OCI-LY3 (cell line): ENCODE results near the gene KHNYN.
"Not testable (repeated sequence)": the region's sequence is repeated elsewhere in the genome, so short reads cannot be mapped to it uniquely, and the experiment has no call there.

ENCODE experiments used
- H2AFZ ChIP-seq: fragments of 200-600, 300-600 bp; shearing (Covaris generic); 2 replicates; pipeline ENCODE4 v1.6.0; 2014; ENCODE audit warnings: antibody characterized with exemption, low read depth, low read length
- H3K27ac ChIP-seq: fragments of 200-600, 300-600 bp; sonication (generic); 2 replicates; pipeline ENCODE4 v1.5.1; 2014; ENCODE audit warnings: mild to moderate bottlenecking, low read length, moderate library complexity, mixed read lengths
- H3K27me3 ChIP-seq: fragments of 200-600, 300-600 bp; sonication (generic); 2 replicates; pipeline ENCODE4 v1.6.1; 2014; ENCODE audit warnings: low read depth, low read length, mixed read lengths
- H3K36me3 ChIP-seq: fragments of 200-600, 300-600 bp; sonication (generic); replicated peaks from 2 replicates; pipeline ENCODE3; 2014; ENCODE audit warnings: low read depth, low read length, mixed read lengths
- H3K4me1 ChIP-seq: fragments of 300-600, 200-600 bp; sonication (generic); 2 replicates; pipeline ENCODE4 v1.6.1; 2014; ENCODE audit warnings: low read length, mixed read lengths
- H3K4me2 ChIP-seq: fragments of 200-600, 300-600 bp; sonication (generic); 2 replicates; pipeline ENCODE4 v1.6.1; 2014; ENCODE audit warnings: low read length, mixed read lengths
- H3K4me3 ChIP-seq: fragments of 300-600, 200-600 bp; sonication (generic); 2 replicates; pipeline ENCODE4 v1.5.1; 2014; ENCODE audit warnings: antibody characterized with exemption, mild to moderate bottlenecking, low read length, moderate library complexity
- H3K79me2 ChIP-seq: fragments of 300-600, 200-600 bp; shearing (Covaris generic); 2 replicates; pipeline ENCODE4 v1.6.1; 2014; ENCODE audit warnings: mild to moderate bottlenecking, low read length, mixed read lengths
- H3K9ac ChIP-seq: fragments of 300-600, 200-600 bp; shearing (Covaris generic); 2 replicates; pipeline ENCODE4 v1.6.0; 2014; ENCODE audit warnings: mild to moderate bottlenecking, low read length, moderate library complexity
- H3K9me3 ChIP-seq: fragments of 200-600, 300-600 bp; shearing (Covaris generic); 2 replicates; pipeline ENCODE4 v1.6.1; 2014; ENCODE audit warnings: low read length, mixed read lengths; ENCODE audit not compliant: insufficient read depth
- H4K20me1 ChIP-seq: fragments of 200-600, 300-600 bp; sonication (generic); 2 replicates; pipeline ENCODE4 v1.6.1; 2016; ENCODE audit warnings: low read length, mixed read lengths; ENCODE audit not compliant: insufficient read depth
- CTCF ChIP-seq: fragments of 200-600, 300-600 bp; sonication (generic); IDR thresholded peaks from 2 replicates; pipeline ENCODE4 v1.5.1; 2014; ENCODE audit warnings: antibody characterized with exemption, low read length, low read depth
- EZH2phosphoT487 ChIP-seq: fragments of 200-600 bp; shearing (Covaris generic); IDR thresholded peaks from 2 replicates; pipeline ENCODE4 v1.6.1; 2018; ENCODE audit warnings: antibody characterized with exemption, mixed run types, low read depth

The KHNYN gene

GRCh38 chr14:24441904-24442239 lies 12.1 kb downstream of the KHNYN start:
- H3K27ac ChIP-seq, result peak overlapping the region; percentile 85
- H2AFZ ChIP-seq, result no peak overlapping the region
- H3K79me2 ChIP-seq, result peaks cover 27% of the 10 kb centered on the region
- peaks cover 12% of the 10 kb centered on the region for H3K4me1 ChIP-seq
- TF ChIP-seq EZH2phosphoT487, result no peak
- no peak for TF ChIP-seq CTCF
- H3K27me3 ChIP-seq, result no peaks in the 10 kb centered on the region
- no peaks in the 10 kb centered on the region for H4K20me1 ChIP-seq
- peaks cover 40% of the 10 kb centered on the region for H3K36me3 ChIP-seq
- peak overlapping the region; percentile 99 for H3K9ac ChIP-seq
- H3K4me2 ChIP-seq, result peak overlapping the region; percentile 98
- H3K9me3 ChIP-seq, result no peaks in the 10 kb centered on the region
- peak overlapping the region; percentile 95 for H3K4me3 ChIP-seq

GRCh38 chr14:24442240-24443052 lies 12.7 kb downstream of the KHNYN start, which contains the start of gene SDR39U1:
SDR39U1 (minus strand) TSS chr14:24442776; CDS start chr14:24442769, 7 bp downstream.
- no peak; the same call in 1 of the 2 replicates for TF ChIP-seq CTCF
- TF ChIP-seq EZH2phosphoT487, result no peak
- peaks cover 27% of the 10 kb centered on the region for H3K79me2 ChIP-seq
- peak within 1 kb of the TSS; percentile 98 for H3K4me2 ChIP-seq
- H3K27me3 ChIP-seq, result no peaks in the 10 kb centered on the region
- H3K27ac ChIP-seq, result peak within 1 kb of the TSS; percentile 85
- peaks cover 12% of the 10 kb centered on the region for H3K4me1 ChIP-seq
- H3K9me3 ChIP-seq, result no peaks in the 10 kb centered on the region
- H3K4me3 ChIP-seq, result peak within 1 kb of the TSS; percentile 95
- peak within 1 kb of the TSS; percentile 99 for H3K9ac ChIP-seq
- H3K36me3 ChIP-seq, result peaks cover 34% of the 10 kb centered on the region
- no peaks in the 10 kb centered on the region for H4K20me1 ChIP-seq
- H2AFZ ChIP-seq, result peak within 1 kb of the TSS; percentile 79

GRCh38 chr14:24443053-24443665 lies 13.4 kb downstream of the KHNYN start:
- H3K36me3 ChIP-seq, result peaks cover 27% of the 10 kb centered on the region
- H2AFZ ChIP-seq, result peak overlapping the region; percentile 69
- no peak for TF ChIP-seq CTCF
- TF ChIP-seq EZH2phosphoT487, result no peak
- peaks cover 12% of the 10 kb centered on the region for H3K4me1 ChIP-seq
- H3K27me3 ChIP-seq, result no peaks in the 10 kb centered on the region
- peak overlapping the region; percentile 54 for H3K27ac ChIP-seq
- H3K4me2 ChIP-seq, result peak overlapping the region; percentile 91
- H4K20me1 ChIP-seq, result no peaks in the 10 kb centered on the region
- peak overlapping the region; percentile 88 for H3K9ac ChIP-seq
- H3K79me2 ChIP-seq, result peaks cover 27% of the 10 kb centered on the region
- H3K9me3 ChIP-seq, result no peaks in the 10 kb centered on the region
- H3K4me3 ChIP-seq, result peak overlapping the region; percentile 95

GRCh38 chr14:24450828-24451227 lies 21.1 kb downstream of the KHNYN start:
- not testable (repeated sequence) for H3K9me3 ChIP-seq

More at GRCh38 chr14:24450828-24451227, 21.1 kb downstream of the KHNYN start:
- H3K79me2 ChIP-seq, H3K27ac ChIP-seq, H3K4me2 ChIP-seq, H3K27me3 ChIP-seq, H3K4me3 ChIP-seq, H4K20me1 ChIP-seq, H3K36me3 ChIP-seq, H3K4me1 ChIP-seq, H3K9ac ChIP-seq, H2AFZ ChIP-seq: not testable (repeated sequence)
